Stimulated activated CD4-positive, alpha-beta T cell treated with anti-CD3 and anti-CD28 coated beads, Interleukin-1b, Interleukin-23, amount 100 ng/mL, for 24 hours (primary cell): ENCODE data around the gene SLC2A11.
"Not testable (repeated sequence)": the region's sequence is repeated elsewhere in the genome, so short reads cannot be mapped to it uniquely, and the experiment has no call there.

Experiments used
- DNase-seq, 4 experiments: peaks; one replicate each; pipeline ENCODE4 v3.0.0-alpha.2; 2020; ENCODE audit warnings: low read depth in 4 of 4, low spot score in 1 of 4

Gene SLC2A11

GRCh38 chr22:23903328-23903971 is 45.8 kb downstream of the SLC2A11 start:
- no peak for DNase-seq

GRCh38 chr22:23904573-23905254 is 47.0 kb downstream of the SLC2A11 start:
- DNase-seq = no peak

DNA sequence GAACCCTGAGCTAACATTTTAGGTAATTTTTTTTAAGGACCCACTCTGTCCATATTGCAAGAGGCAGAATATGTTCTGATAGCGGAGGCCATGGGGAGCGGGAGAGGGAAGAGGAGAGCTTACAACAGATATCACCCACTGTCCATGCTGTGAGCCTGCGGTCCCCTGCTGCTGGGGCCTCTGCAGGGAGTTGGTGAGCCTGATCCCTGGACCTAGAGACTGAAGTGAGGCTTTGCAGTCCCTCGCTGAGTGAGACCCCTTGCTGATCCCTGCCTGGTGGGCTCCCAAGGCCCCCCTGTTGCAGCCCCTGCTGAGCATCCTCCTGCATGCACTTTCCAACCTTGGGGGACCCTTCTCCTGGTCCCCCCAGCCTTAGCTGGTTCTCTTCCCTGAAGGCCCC is 49.0 kb downstream of the SLC2A11 start:
- no peak for DNase-seq

DNA sequence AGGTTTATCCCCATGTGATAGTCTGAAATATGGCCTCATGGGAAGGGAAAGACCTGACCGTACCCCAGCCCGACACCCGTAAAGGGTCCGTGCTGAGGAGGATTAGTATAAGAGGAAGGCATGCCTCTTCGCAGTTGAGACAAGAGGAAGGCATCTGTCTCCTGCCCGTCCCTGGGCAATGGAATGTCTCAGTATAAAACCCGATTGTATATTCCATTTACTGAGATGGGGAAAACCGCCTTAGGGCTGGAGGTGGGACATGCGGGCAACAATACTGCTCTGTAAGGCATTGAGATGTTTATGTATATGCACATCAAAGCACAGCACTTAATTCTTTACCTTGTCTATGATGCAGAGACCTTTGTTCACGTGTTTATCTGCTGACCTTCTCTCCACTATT is 49.7 kb downstream of the SLC2A11 start:
- DNase-seq = not testable (repeated sequence)

GRCh38 chr22:23908587-23909205 is 51.0 kb downstream of the SLC2A11 start:
- DNase-seq = no peak

DNA sequence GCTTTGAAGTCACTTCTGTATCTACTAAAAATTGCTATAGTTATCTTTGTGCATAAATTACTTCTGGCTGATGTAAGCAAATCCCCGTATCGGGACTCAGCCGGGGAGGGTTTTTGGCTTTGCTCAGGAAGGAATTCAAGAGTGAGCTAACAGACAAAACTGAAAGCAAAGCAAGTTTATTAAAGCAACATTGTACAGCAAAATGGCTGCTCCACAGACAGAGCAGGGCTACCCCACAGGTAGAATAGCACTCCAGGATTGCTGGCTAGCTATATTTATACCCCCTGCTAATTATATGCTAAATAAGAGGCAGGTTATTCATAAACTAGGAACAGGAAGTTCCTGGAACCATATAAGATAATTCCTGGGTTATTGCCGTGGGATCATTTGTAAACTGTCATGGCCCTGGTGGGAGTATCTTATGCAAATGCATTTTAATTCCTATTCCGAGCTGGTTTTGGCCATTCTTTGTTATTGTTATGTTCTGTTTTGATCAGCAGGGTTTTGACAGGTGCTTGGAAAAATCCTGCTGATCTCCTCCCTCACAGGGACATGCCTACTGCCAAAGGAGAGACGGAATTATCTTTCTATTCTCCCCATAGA is 51.7 kb downstream of the SLC2A11 start:
- DNase-seq = no peak

- DNase-seq = no peak
Observed at GRCh38 chr22:23910496-23911190, 53.0 kb downstream of the SLC2A11 start.

GRCh38 chr22:23911318-23911980 is 53.8 kb downstream of the SLC2A11 start:
- DNase-seq = no peak

DNA sequence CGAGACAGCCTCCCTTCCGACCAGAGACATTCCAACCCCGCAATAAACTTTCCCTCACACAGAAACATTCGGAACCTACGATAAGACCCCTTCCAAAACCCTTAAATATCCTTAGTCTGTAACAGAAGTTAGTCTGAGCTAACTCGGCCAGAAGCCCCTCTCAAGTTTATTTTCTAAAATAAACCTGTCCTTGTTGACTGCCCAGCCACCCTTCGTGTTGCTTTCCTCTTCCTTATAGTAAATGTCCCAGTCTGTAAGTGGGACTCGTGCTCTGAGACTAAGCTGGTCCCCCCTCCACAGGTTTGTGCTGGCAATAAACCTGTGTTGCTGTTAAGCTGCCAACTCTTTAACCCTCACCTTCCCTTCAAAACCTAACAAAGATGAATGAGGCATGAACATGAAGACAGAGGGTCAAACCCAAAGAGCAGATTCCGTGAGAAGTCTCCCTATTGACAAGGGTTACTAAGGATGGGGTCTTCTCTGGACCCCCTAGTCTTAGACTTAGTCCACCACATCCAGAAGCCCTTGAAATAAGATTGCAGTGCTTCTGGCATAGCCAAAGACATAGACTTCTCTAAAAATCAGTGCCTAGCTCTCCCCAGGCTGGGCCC is 54.7 kb downstream of the SLC2A11 start:
- DNase-seq = no peak

- no peak for DNase-seq
Observed at GRCh38 chr22:23913306-23913660, 55.6 kb downstream of the SLC2A11 start.

DNA sequence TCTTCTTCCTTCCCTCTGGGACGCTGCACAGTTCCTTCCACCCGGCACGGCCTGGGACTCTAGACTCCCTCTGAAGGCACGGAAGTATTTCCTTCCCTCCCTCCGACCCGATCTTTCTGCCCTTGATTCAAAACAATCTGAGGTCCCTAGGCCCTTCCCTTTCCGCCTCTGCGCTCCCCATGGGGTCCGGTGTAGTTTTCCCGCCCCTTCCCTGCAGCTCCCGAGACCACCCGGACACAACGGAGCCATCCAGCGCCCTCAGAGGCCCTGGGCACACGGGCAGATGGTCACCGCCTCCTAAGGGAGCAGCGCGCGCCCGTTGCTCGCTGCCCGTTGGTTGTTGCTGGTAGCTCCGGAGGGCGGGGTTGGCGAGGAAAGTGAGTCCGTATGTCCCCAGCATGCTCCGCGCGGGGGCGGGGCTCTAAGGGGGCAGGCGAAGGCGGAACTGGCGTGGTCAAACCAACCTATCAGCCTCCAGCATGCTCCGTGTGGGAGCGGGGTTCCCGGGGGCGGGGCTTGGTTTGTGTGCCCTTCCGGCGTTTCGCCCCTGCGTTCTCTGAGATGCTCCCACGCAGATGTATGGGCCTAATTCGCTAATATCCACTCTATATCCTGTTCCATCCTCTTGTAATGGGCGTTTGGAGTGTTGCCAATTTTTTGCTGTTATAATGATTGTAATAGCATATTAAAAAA is 56.1 kb downstream of the SLC2A11 start:
- DNase-seq = peak; percentile 98 to 100 (median 100)

DNA sequence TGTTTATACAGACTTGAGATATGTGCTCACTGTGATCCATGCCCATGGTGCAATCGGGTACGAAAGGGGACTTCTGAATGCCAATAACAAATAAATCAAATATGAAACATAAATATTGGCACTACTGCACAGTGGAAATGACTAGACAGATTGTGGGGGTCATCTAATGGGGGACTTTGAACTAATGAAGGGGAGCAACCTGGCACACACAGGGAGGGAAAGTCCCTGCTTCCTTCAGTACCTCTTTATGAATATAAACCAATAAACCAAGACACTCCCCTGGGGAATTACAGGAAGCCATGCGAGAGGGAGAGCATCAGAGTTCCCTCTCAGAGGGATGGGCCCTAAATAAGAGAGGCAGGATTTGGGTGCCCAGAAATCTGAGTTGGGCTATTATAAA is 57.6 kb downstream of the SLC2A11 start:
- no peak for DNase-seq

DNA sequence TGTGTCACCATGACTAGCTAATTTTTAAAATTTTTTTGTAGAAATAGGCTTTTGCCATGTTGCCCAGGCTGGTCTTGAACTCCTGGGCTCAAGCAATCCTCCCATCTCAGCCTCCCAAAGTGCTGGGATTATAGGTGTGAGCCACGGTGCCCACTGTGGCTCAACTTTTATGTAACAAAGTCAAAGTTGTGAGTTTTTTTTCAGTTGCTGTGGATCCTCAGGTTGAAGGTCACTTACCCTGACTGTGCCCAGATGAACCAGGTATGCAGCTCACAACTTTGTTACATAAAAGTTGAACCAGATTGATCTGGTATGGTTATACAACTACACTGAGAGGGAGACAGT is 62.6 kb downstream of the SLC2A11 start:
- not testable (repeated sequence) for DNase-seq

- not testable (repeated sequence) for DNase-seq
Observed at GRCh38 chr22:23921586-23922201, 64.0 kb downstream of the SLC2A11 start.

DNA sequence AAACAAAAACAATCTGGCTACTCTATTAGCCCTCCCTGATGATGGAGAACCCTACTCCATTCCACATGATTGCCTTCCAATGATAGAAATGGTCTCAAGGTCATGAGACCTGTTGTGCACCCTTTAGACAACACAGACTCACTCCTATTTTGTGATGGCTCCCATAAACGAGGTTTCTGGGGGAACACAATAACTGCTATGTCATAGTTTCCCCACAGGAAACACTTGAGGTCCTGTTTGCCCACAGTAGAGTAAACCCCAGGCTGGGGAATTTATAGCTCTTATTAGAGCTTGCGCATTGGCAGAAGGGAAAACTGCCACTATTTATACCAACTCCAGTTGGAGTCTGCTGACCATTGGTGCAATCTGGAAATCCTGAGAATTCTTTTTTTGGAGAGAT is 65.2 kb downstream of the SLC2A11 start:
- DNase-seq = no peak

- DNase-seq = no peak
Observed at GRCh38 chr22:23925020-23925606, 67.4 kb downstream of the SLC2A11 start.

- DNase-seq = no peak
Observed at GRCh38 chr22:23926561-23926960, 68.9 kb downstream of the SLC2A11 start.
